NCI-H1417 treated with DMSO at 0.1 percent for 48 hours (cell line): ENCODE measurements around the gene SPHK2.
"Not testable (repeated sequence)": the region's sequence is repeated elsewhere in the genome, so short reads cannot be mapped to it uniquely, and the experiment has no call there.

Source experiments
- DNase-seq: peaks from one replicate; lab custom pipeline; 2025; lab: John Stamatoyannopoulos, UW

The SPHK2 gene

GRCh38 chr19:48624791-48625723 lies 5.8 kb downstream of the SPHK2 start:
- no peak for DNase-seq

GRCh38 chr19:48625891-48626327 lies 6.6 kb downstream of the SPHK2 start:
- no peak for DNase-seq

GRCh38 chr19:48627201-48627864 lies 8.0 kb downstream of the SPHK2 start:
- DNase-seq, result no peak

GRCh38 chr19:48627865-48628314 lies 8.6 kb downstream of the SPHK2 start:
- no peak for DNase-seq

GRCh38 chr19:48628486-48629296 lies 9.4 kb downstream of the SPHK2 start:
- DNase-seq, result no peak

GRCh38 chr19:48629297-48629598 lies 9.9 kb downstream of the SPHK2 start:
- DNase-seq, result no peak

DNA sequence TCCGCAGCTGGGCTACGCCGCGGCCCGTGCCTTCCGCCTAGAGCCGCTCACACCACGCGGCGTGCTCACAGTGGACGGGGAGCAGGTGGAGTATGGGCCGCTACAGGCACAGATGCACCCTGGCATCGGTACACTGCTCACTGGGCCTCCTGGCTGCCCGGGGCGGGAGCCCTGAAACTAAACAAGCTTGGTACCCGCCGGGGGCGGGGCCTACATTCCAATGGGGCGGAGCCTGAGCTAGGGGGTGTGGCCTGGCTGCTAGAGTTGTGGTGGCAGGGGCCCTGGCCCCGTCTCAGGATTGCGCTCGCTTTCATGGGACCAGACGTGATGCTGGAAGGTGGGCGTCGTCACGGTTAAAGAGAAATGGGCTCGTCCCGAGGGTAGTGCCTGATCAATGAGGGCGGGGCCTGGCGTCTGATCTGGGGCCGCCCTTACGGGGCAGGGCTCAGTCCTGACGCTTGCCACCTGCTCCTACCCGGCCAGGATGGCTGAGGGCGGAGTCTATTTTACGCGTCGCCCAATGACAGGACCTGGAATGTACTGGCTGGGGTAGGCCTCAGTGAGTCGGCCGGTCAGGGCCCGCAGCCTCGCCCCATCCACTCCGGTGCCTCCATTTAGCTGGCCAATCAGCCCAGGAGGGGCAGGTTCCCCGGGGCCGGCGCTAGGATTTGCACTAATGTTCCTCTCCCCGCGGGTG lies 10.4 kb downstream of the SPHK2 start:
- no peak for DNase-seq

DNA sequence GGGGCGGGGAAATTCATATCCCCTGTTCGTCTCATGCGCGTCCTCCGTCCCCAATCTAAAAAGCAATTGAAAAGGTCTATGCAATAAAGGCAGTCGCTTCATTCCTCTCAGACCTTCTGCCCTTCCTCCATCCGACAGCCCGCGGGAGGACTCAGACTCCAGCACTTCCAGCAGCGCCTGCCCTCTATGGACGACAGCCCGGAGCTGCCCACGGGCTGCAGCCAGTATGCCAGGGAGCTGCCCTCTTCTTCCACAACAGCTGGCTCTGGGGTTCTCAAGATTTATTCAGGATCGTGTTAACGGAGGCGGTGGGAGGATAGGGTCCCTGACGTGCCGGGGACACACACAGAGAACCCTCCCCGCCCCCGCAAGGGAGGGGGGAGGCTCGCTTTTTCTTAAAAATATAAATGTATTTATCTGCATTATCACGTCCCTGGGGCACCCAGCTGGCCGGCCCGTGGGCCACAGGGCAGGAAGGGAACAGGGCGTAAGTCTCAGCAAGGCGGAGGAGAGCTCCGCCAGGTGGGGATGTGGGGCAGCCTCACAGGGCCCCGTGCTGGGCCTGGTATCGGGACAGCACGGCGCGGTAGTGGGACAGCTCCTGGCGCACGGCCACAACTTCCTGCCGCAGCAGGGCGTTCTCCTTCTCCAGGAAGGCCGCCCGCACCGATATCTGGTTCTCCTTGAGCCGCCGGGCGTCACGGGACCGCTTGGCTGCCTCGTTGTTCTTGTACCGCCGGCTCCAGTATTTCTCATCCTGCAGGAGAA lies 11.2 kb downstream of the SPHK2 start:
- DNase-seq, result no peak

GRCh38 chr19:48631225-48631624 lies 11.9 kb downstream of the SPHK2 start:
- DNase-seq, result no peak

DNA sequence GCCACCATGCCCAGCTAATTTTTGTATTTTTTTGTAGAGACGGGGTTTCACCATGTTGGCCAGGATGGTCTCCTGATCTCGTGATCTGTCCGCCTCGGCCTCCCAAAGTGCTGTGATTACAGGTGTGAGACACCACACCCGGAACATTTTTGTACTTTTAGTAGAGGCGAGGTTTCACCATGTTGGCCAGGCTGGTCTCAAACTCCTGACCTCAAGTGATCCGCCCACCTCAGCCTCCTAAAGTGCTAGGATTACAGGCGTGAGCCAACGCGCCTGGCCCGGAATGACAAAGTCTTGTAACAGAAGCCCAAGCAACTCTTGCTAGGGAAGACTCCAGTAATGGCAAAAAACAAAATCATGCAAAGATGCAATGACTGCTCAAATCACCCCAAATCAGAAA lies 13.0 kb downstream of the SPHK2 start:
- DNase-seq, result not testable (repeated sequence)

GRCh38 chr19:48632692-48633147 lies 13.4 kb downstream of the SPHK2 start:
- DNase-seq, result no peak

- no peak for DNase-seq
These were observed 14.1 kb downstream of the SPHK2 start for GRCh38 chr19:48633148-48634035.

DNA sequence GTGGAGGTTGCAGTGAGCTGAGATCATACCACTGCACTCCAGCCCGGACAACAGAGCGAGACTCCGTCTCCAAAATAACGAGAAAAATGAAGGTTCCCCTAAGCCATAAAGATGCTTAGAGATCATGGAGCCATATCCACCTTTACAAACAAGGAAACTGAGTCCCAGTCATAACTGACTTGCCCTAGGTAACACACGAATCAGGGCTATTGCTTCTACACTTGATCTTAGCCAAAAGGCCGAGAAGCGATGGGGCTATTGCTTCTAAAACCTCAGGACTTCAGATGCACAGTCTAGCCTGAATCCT lies 14.7 kb downstream of the SPHK2 start:
- no peak for DNase-seq

DNA sequence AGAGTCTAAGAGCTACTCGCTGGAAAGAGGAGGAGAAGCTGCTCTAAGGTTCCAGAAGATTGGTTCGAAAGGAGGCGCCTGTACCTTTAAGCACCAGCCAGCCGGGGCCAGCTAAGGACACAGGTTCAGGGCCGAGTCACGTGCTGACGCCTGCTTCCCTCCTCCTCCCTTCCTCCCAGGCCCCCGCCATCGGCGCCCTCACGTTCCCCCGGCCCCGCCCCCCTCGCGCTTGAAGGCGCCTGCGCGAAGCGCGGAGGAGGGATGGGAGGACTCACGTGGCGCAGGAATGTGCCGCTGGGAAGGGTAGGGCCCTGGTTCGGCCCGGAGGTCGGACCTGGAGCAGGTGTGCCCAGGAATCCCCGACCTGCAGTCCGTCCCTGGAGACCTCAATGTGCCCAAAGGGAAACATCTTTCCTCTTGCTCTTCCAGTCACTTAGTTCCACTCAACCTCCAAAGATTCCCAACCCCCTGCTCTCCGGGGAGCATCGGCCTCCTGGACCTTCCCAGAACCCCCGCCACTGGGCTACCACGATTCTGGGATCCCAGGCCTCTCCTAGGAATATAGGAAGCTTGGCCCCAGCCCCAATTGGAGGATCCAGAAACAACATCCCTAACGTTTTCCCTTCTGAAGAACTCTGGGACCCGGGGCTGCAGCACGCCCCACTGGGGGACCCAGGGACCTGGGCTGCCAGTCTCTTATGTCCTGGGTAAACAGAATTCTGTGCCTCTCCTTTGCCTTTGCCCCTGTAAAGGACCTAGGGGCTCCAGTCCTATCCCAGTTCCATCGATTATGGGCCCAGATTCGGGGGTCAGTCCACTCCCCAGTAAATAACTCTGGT lies 15.3 kb downstream of the SPHK2 start:
- DNase-seq, result peak; percentile 69

DNA sequence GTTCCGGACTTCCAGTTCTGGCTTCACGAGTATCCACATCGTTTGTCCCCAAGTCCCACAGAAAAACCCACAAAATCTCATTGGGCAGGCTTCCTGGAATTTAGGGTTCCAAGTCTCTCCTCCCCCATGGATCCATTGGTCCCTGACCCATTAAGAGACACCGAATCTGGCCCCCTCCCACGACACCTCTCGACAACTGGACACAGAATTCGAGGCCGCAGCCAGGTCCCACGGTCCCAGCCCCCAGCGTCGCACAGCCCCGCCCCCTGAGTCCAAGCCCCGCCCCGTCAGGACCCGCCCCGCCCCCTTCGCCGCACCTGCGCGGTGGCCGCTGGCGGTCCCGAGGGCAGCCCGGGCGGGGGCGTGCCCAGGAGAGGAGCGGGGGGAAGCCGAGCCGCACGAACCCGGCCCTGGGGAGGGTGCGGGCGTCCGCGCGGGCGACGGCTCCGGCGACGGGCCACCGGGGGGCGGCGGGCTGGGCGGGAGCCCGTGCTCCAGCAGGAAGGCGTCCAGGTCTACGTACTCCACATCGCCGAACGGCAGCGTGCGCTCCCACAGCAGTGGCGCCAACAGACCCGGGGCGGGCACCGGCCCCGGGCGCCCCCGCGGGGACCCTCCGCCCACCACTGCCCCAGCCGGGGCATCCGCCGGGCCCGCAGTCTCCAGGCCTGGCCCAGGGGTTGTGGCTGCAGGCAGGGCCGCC lies 16.1 kb downstream of the SPHK2 start:
- DNase-seq, result no peak

DNA sequence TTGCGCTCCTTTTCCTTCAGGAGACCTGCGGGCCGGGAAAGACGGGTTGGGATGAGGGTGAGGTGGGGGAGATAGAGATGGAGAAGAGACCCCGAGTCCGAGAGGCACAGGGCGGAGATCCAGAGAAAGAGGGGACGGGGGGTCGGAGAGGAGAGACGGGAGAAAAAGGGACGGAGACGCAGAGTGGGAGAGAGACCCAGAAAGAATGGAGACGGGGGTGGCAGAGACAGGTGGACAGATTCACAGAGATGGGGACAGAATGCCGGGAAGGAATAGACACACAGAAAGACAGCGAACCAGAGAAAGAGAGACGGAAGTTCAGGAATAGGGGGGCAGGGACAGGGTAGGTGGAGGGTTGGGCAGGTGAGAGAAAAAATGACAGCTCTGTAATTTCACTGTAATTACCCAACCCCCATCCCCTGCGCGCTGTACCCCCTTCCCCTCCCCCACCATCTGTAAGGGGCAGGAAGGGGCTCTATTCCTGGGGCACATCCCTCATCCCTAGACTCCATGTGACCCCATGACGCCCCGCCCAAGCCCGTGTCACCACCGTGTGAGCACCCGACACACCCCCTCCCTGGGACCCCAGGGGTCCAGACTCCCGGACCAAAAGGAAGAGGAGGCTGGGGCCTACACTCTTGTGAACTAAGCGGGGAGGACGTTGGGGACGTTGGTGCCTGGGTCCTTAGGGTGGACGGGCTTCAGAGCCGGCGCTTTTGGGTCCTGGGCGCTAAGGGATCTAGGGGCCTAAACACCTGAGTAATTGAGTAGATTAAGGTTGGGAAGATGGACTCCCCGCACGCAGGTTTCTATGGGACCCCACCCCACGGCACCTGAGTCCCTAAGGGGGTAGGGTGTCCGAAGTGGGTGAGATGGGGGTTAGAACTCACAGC lies 16.9 kb downstream of the SPHK2 start:
- DNase-seq, result no peak

GRCh38 chr19:48636859-48637448 lies 17.6 kb downstream of the SPHK2 start, which contains the start of gene DBP:
DBP (minus strand) TSS chr19:48637379; CDS start chr19:48636994, 385 bp downstream.
- DNase-seq, result no peak
